ENCODE measurements around the gene FBH1. TPM values are rescaled to one million over a fixed set of nuclear protein-coding genes. Genes with fewer than 3 reads are reported as not detected.

Gene FBH1
- polyA plus RNA-seq, 1 donor from 2014 or later = 41.1 TPM

- H3K27me3 ChIP-seq (ENCODE audit: insufficient read depth, low read depth, low read length) = no peaks in the 10 kb centered on the region
- no peak overlapping the region for H3K27ac ChIP-seq (ENCODE audit: low read length)
- TF ChIP-seq REST (IDR thresholded peaks at IDR 0.05; ENCODE audit: borderline replicate concordance) (no peak), EP300 (conservative IDR thresholded peaks at IDR 0.05; ENCODE audit: poor library complexity, severe bottlenecking) (no peak), EZH2 (IDR thresholded peaks at IDR 0.05; ENCODE audit: borderline replicate concordance, insufficient read depth, low read length, poor library complexity, severe bottlenecking) (no peak), MXI1 (conservative IDR thresholded peaks at IDR 0.05; ENCODE audit: poor library complexity, severe bottlenecking) (no peak), SMC3 (conservative IDR thresholded peaks at IDR 0.05; ENCODE audit: poor library complexity) (no peak)
Measured at GRCh38 chr10:5941579-5941978, 51.5 kb downstream of the FBH1 start.

DNA sequence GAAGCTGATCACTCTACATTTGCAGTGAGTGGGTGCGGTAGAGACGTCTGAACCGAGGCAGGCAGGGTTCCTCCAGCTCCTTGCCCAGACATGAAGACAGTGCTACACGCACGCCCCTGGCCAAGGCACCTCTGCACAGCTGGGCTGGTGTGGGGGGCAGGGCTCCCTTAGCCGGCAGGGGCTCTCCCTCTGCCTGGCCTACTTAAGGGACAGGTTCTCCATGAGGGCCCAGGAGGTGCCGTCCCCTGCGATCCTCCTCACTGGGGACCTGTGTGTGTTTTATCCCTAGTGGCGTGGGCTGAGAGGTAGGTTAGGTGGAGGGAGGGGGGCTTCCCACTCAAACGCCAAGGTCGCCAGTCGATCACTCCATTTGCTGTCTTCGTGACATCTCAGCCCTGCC, 52.0 kb downstream of the FBH1 start:
- no peak overlapping the region for H3K27ac ChIP-seq (ENCODE audit: low read length)
- no peaks in the 10 kb centered on the region for H3K79me2 ChIP-seq (replicated peaks; ENCODE audit: insufficient read depth, low read length)
- H2AFZ ChIP-seq (ENCODE audit: low read depth, low read length) = no peak overlapping the region
- H3F3A ChIP-seq (ENCODE audit: insufficient read depth, low read length, poor library complexity, severe bottlenecking) = no peaks in the 10 kb centered on the region
- no peak overlapping the region for H3K4me3 ChIP-seq (ENCODE audit: low read length)
- no peaks in the 10 kb centered on the region for H3K9me2 ChIP-seq (ENCODE audit: insufficient read depth, low read length)
- no peaks in the 10 kb centered on the region for H3K27me3 ChIP-seq (ENCODE audit: insufficient read depth, low read depth, low read length)
- TF ChIP-seq, protein P1, sequence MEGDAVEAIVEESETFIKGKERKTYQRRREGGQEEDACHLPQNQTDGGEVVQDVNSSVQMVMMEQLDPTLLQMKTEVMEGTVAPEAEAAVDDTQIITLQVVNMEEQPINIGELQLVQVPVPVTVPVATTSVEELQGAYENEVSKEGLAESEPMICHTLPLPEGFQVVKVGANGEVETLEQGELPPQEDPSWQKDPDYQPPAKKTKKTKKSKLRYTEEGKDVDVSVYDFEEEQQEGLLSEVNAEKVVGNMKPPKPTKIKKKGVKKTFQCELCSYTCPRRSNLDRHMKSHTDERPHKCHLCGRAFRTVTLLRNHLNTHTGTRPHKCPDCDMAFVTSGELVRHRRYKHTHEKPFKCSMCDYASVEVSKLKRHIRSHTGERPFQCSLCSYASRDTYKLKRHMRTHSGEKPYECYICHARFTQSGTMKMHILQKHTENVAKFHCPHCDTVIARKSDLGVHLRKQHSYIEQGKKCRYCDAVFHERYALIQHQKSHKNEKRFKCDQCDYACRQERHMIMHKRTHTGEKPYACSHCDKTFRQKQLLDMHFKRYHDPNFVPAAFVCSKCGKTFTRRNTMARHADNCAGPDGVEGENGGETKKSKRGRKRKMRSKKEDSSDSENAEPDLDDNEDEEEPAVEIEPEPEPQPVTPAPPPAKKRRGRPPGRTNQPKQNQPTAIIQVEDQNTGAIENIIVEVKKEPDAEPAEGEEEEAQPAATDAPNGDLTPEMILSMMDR (IDR thresholded peaks at IDR 0.05; ENCODE audit: poor library complexity, severe bottlenecking) = no peak
- no peak for TF ChIP-seq SMC3 (conservative IDR thresholded peaks at IDR 0.05; ENCODE audit: poor library complexity)
- no peak for TF ChIP-seq RAD21 (conservative IDR thresholded peaks at IDR 0.05)
- no peak for TF ChIP-seq EP300 (conservative IDR thresholded peaks at IDR 0.05; ENCODE audit: poor library complexity, severe bottlenecking)
- TF ChIP-seq EZH2 (IDR thresholded peaks at IDR 0.05; ENCODE audit: borderline replicate concordance, insufficient read depth, low read length, poor library complexity, severe bottlenecking) = no peak
- TF ChIP-seq REST (IDR thresholded peaks at IDR 0.05; ENCODE audit: borderline replicate concordance) = no peak
- no peak for TF ChIP-seq TAF1 (IDR thresholded peaks at IDR 0.05; ENCODE audit: low read depth)
- no peak for TF ChIP-seq POLR2AphosphoS5 (IDR thresholded peaks at IDR 0.05)
- TF ChIP-seq MXI1 (conservative IDR thresholded peaks at IDR 0.05; ENCODE audit: poor library complexity, severe bottlenecking) = no peak
- no peak overlapping the region for H3K4me2 ChIP-seq (ENCODE audit: low read length)
- no peak overlapping the region for H3K9ac ChIP-seq (ENCODE audit: low read length)
- H3K9me3 ChIP-seq (ENCODE audit: low read length) = no peaks in the 10 kb centered on the region
- H3K36me3 ChIP-seq (ENCODE audit: insufficient read depth, low read length) = no peaks in the 10 kb centered on the region
- H4K20me1 ChIP-seq (ENCODE audit: insufficient read depth) = no peaks in the 10 kb centered on the region

More at GRCh38 chr10:5941579-5941978, 51.5 kb downstream of the FBH1 start:
- Histone ChIP-seq H3K9me2 (ENCODE audit: insufficient read depth, low read length) (no peaks in the 10 kb centered on the region), H3F3A (ENCODE audit: insufficient read depth, low read length, poor library complexity, severe bottlenecking) (no peaks in the 10 kb centered on the region), H3K9ac (ENCODE audit: low read length) (no peak overlapping the region), H2AFZ (ENCODE audit: low read depth, low read length) (no peak overlapping the region), H3K79me2 (replicated peaks; ENCODE audit: insufficient read depth, low read length) (no peaks in the 10 kb centered on the region), H3K36me3 (ENCODE audit: insufficient read depth, low read length) (no peaks in the 10 kb centered on the region), H3K4me2 (ENCODE audit: low read length) (no peak overlapping the region), H4K20me1 (ENCODE audit: insufficient read depth) (no peaks in the 10 kb centered on the region), H3K9me3 (ENCODE audit: low read length) (no peaks in the 10 kb centered on the region), H3K4me3 (ENCODE audit: low read length) (no peak overlapping the region)

Data from neural cell (in vitro differentiated cells).